Measurements from ENCODE around the gene TMEM185B. TPM values are rescaled to one million over a fixed set of nuclear protein-coding genes. Genes with fewer than 3 reads are reported as not detected.
"Not testable (repeated sequence)": the region's sequence is repeated elsewhere in the genome, so short reads cannot be mapped to it uniquely, and the experiment has no call there.

Gene TMEM185B
- polyA plus RNA-seq, 3 donors, result 7.5 to 19.0 (median 8.3) TPM

DNA sequence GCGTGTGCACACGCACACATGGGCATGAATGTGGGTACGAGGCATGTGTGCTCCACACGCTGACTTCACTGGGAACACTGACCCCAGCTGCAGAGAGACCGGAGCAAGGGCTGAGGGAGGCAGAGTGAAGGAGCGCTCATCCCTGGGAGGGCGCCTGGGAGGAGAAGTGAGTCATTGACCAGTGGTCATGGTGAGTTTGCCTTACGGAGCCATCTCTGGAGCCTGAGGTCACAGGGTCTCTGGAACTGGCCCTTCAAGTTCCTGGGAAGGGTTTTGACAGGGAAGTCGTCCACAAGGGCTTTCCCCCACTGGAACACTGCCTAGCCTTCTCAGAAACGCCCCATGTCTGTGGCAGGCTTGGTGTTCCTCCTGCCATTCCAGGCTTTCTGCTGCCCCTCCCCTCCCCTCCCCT lies 14.3 kb upstream of the TMEM185B start:
- H3K27ac ChIP-seq (ENCODE audit: low read depth, low read length), result no peak overlapping the region
- WGBS, 3 donors, result 67 to 82% (median 74%) methylated on average over 10 of the region's 10 CpGs

- 81 to 91% (median 86%) methylated on average over 5 of the region's 5 CpGs for WGBS, 3 donors
- no peak overlapping the region for H3K27ac ChIP-seq (ENCODE audit: low read depth, low read length)
Measured at GRCh38 chr2:120236791-120237190, 13.6 kb upstream of the TMEM185B start.

DNA sequence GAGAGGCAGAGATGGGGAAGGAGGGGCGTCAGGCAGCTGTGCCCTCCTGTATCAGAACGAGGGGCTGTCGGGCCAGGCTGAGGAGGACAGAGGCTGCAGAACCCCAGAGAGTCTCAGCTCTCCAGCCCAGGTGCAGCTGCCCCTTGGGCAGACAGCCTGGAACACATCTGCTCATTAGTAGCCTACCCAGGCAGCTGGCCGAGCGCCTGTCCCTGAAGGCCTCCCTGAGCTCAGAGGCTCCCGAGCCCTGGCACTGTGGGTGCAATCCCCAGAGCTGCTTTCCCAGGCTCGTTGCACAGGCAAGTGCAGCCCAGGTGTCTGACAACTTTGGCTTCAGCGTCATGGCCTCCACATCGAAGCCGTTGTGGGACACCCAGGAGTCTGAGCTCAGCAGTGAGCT lies 13.1 kb upstream of the TMEM185B start:
- no peak overlapping the region for H3K27ac ChIP-seq (ENCODE audit: low read depth, low read length)
- WGBS, 3 donors, result 68 to 91% (median 86%) methylated on average over 10 of the region's 10 CpGs

DNA sequence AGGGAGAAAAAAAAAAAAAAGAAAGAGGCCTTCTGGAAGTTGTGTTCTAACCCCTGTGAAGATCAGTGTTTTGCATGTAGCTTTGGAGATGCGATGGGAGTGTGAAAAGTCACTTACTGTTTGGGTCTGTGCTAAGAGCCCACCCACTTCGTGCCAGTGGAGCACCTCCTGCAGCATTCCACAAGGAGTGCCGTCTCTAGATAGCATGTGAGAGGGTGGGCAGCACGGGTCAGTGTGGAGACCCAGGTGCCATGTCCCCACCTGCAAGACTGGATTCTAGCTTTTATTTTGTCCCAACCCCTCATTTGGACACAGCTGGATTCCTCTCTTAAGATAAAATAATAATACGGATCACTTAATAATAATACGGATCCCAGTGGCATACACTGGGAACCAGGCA lies 12.5 kb upstream of the TMEM185B start:
- 92 to 94% (median 94%) methylated on average over 6 of the region's 6 CpGs for WGBS, 3 donors
- H3K27ac ChIP-seq (ENCODE audit: low read depth, low read length), result no peak overlapping the region

- 81 to 100% (median 100%) methylated on average over 2 of the region's 2 CpGs for WGBS, 3 donors
- H3K27ac ChIP-seq (ENCODE audit: low read depth, low read length), result not testable (repeated sequence)
Measured at GRCh38 chr2:120235158-120235557, 12.0 kb upstream of the TMEM185B start.

DNA sequence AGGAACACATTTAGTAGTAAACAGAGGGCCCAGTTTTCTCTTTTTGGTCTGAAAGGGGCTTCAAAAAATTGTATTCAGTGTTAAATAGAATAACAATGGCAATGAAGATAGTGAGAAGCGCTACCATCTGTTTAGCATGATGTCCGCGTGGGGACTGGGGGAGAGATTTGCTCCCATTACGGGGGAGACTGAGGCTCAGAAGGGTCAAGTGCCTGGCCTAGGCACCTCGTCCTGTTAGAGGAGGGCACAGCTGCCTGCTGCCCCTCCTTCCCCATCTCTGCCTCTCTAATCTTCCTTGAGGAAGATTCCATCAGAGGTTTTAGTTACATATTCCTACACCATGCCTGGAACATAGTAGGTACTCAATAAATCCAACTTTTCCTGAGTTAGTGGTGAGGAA lies 10.1 kb upstream of the TMEM185B start:
- no peak overlapping the region for H3K27ac ChIP-seq (ENCODE audit: low read depth, low read length)
- 91 to 96% (median 95%) methylated on average over 5 of the region's 5 CpGs for WGBS, 3 donors

DNA sequence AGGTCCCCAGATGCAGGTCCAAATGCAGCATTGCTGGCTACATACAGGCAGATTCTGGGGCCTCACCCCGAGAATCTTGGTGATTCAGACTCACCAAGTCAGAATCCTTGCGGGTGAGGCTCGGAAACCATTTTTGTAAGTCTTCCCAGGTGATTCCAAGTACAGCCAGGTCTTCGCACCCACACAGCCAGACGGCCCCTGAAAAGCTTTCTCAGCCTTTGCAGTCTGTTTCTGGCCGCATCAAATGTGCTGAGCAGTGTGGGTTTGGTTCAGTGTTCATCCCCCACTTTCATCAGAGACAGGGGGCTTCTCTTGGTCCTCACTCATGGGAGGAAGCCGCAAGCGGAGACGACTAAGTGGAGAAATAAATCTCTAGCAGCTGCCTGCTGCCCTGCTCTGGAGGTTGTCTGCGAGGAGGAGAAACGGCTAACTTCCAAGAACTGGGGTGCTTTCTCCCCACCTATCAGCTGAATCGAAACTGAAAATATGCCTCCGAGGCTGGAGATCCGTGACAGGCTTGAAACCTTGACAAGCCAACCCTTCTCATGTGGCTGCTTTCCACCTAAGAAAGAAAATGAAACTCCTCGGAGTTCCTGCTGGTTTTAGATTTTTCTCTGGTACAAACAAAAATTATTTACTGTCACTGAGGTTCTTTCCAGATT lies 8.9 kb upstream of the TMEM185B start:
- 16 to 58% (median 19%) methylated on average over 15 of the region's 15 CpGs for WGBS, 3 donors
- H3K27ac ChIP-seq (ENCODE audit: low read depth, low read length), result no peak overlapping the region

GRCh38 chr2:120231564-120231973 lies 8.4 kb upstream of the TMEM185B start:
- H3K27ac ChIP-seq (ENCODE audit: low read depth, low read length), result no peak overlapping the region
- 77 to 92% (median 78%) methylated on average over 4 of the region's 4 CpGs for WGBS, 3 donors

DNA sequence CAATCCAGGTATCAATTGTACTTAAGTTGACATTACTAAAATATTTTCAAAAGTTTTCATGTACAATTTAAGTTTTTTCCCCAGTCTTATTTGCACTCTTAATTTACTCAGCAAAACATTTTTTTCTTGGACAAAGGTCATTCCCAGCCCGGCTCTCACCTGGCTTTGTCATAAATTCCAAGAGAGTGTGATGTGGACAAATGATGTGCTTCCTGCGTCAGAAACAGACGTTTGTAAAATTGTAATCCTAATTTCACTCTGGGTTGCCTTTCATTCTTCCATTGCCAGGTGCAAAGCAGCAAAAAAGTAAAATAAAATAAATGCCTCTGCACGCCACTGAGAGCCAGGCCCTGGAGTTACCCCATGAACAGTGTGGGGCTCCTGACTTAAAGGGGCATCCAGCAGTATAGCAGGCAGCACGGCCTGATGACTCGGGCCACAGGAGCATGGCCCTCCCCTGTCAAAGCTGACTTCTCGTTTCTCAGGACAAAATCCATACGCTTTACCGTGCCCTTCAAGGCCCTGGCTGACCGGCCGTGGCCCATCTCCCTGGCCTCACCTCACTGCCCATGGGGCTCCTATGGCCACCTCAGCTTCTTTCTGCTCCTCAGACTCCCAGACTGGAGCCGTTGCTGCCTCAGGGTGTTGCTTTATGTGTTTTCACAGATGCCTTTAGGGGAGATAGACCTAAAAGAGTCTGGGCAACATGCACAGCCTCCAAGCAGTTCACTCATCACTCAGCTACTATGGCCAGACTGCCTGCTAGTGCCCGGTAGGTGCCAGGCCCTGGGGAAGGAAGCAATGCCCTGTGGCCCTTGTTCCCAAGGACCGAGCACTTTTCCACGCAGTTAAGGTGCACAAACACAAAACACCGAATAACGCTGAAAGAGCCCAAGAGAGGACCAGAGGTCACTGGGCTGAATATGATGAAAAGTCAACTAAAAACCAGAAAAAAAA lies 7.6 kb upstream of the TMEM185B start:
- no peak overlapping the region for H3K27ac ChIP-seq (ENCODE audit: low read depth, low read length)

DNA sequence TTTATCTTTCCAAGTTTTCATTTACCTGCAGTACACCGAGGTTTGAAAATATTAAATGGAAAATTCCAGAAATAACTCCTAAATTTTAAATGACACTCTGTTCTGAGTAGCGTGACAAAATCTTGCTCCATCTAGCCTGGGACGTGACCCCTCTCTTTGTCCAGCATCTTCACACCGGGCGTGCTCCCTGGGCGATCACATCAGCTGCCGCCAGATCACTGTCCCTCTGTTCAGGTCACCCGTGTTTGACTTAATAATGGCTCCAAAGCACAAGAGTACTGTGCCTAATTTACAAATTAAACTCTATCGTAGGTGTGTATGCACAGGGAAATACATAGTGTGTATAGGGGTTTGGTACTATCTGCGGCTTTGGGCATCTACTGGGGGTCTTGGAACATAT lies 6.1 kb upstream of the TMEM185B start:
- 89 to 90% (median 90%) methylated on average over 10 of the region's 10 CpGs for WGBS, 3 donors
- no peak overlapping the region for H3K27ac ChIP-seq (ENCODE audit: low read depth, low read length)

More for the DNA sequence above, 7.6 kb upstream of the TMEM185B start:
- 70 to 78% (median 72%) methylated on average over 17 of the region's 17 CpGs for WGBS, 3 donors

GRCh38 chr2:120228503-120228902 lies 5.3 kb upstream of the TMEM185B start:
- H3K27ac ChIP-seq (ENCODE audit: low read depth, low read length), result no peak overlapping the region
- WGBS, 3 donors, result 59 to 64% (median 64%) methylated on average over 5 of the region's 5 CpGs

DNA sequence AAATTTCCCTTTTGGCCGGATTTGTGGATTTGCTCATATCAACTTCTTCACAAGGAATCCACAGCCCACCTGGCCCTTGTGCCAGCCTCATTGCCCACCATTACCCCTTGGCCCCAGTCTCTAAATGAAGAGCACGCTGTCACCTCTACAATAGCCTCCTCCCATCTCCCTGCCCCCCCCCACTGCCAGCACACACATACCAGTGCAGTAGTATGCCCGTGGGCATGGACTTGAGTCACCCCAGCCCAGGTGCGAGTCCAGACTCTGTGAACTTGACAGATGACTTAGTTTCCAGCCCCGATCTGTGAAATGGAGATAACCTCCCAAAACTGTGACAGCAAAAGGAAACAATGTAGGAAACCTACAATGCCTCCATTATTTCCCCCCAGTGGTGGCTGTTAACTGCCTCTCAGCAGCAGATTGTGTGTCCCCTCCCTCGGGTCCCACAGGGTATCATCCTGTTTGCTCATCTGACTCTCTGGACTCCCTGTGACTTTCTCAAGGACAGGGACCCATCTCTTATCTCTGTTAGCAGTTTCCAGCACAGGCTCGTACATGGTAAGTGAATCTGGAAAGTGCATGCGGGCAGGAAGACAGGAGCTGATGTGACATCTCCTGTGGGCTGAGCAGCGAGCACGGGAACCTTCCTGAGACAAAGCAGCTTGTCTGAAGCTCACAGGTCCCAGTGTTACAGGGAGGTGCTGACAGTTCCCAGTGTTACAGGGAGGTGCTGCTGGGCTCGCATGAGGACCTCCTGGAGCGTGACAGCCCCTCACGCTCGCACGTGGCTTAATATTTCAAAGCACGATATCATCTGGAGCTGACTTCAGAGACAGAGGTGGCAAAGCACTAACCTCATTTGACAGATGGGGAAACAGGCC lies 4.2 kb upstream of the TMEM185B start:
- WGBS, 3 donors, result 78 to 79% (median 78%) methylated on average over 16 of the region's 16 CpGs

GRCh38 chr2:120226316-120226715 lies 3.1 kb upstream of the TMEM185B start:
- no peak overlapping the region for H3K27ac ChIP-seq (ENCODE audit: low read depth, low read length)
- WGBS, 3 donors, result 67 to 90% (median 73%) methylated on average over 9 of the region's 9 CpGs

More for the DNA sequence above, 4.2 kb upstream of the TMEM185B start:
- H3K27ac ChIP-seq (ENCODE audit: low read depth, low read length), result no peak overlapping the region

DNA sequence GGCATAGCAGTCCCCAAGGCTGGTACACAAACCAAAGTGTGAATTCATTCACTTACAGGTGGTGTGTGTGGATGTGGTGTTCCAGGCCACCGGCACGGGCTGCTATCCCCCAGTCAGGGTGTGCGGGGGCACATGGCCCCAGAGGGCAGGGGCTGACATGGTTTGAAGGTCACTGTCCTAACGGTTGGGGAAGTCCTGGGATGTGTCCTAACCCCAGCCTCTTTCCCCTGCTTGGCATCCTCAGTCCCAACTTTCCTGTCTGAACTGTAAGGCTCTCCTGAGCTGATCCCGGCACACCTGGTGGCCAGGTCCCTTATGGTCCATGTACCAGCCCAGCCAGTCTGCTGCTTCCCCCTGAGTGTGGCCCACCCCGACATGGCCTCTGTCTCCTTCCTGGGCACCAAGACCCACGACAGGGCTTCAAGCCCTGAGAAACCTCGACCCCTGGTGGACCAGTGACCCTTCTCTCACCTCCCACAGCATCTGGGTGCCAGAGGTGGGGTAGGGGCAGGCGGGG lies 2.4 kb upstream of the TMEM185B start:
- no peak overlapping the region for H3K27ac ChIP-seq (ENCODE audit: low read depth, low read length)
- WGBS, 3 donors, result 79 to 91% (median 90%) methylated on average over 9 of the region's 9 CpGs

DNA sequence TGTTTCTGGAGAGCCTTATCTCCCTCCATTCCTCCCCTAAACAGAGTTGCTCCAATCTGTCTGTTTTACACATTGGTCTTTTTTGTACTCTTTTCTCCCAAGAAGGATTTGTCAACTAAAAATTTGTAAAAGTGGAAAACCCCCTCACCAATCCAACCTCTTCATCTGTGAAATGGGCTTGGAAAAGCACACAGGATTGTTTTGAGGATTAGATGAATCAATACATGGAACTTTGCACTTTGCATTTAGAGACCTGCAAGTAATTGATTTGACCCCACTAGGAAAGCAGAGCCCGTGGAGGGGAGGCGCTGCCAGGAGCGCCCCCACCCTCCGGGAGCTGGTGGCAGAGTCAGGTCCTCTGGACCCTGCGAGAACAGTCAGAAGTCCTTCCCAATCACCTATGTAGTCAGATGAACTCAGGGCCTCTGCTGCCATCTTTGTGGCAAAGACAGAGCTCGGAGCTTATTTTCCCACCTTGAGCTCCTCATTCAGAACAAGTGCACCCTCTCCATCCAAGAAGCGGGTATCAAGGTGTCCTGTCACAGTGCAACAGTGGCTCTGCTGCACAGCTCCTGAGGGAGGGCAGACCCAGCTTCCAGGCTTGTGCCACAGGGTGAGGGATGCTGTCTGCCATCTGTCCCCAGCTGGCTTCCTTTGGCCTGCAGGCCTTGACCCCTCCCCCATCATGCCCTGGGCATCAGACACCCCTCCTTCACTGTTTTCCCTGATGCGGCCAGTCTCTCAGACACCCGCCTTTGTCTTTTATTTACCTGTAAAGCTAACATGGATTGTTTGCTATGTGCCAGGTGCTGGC lies 1.7 kb upstream of the TMEM185B start:
- H3K27ac ChIP-seq (ENCODE audit: low read depth, low read length), result no peak overlapping the region

DNA sequence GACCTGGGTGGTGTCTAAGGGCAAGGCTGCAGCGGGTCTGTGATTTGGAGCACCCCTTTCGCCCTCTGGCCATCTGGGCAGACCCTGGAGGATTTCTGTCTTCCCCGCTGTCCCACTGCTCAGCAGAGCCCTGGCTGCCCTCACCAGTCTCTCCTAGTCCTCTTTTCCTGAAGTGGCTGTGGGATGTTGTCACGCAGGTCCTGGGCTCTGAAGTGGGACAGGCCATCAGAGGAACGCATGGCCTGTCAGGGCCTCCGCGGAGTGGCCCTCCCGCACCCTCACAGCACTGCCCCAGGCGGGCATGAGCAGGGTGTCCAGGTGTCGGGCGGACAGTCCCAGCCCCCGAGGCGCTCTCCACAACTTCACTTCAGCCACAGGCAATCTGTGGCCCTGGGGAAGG lies 1.1 kb upstream of the TMEM185B start:
- no peak overlapping the region for H3K27ac ChIP-seq (ENCODE audit: low read depth, low read length)

More for the DNA sequence above, 1.7 kb upstream of the TMEM185B start:
- 81 to 97% (median 94%) methylated on average over 9 of the region's 9 CpGs for WGBS, 3 donors

GRCh38 chr2:120222186-120223033 lies 790 bp downstream of the TMEM185B start:
- H3K27ac ChIP-seq (ENCODE audit: low read depth, low read length), result no peak overlapping the region
- 81 to 83% (median 82%) methylated on average over 43 to 49 of the region's 49 CpGs for WGBS, 3 donors

More for the DNA sequence above, 1.1 kb upstream of the TMEM185B start:
- WGBS, 3 donors, result 87 to 98% (median 94%) methylated on average over 13 of the region's 13 CpGs

Measured in adipose tissue (tissue), 3 donors.